ENCODE results near the gene NCOR2.

NCOR2 gene

GRCh38 chr12:124551268-124552144 lies 15.9 kb downstream of the NCOR2 start:
- no peak for DNase-seq (ENCODE audit: low spot score)
- no peak for TF ChIP-seq CTCF (IDR thresholded peaks at IDR 0.05; ENCODE audit: borderline replicate concordance, control extremely low read depth, extremely low read depth, insufficient read depth, missing control alignments)
- in situ Hi-C loops (cut with MboI; ENCODE audit: low sequenced_read_pairs, unreplicated experiment): no loop called here

- in situ Hi-C loops (cut with MboI; ENCODE audit: low sequenced_read_pairs, unreplicated experiment): no loop called here
These were observed 17.0 kb downstream of the NCOR2 start for GRCh38 chr12:124550123-124551089.

GRCh38 chr12:124549629-124550028 lies 17.8 kb downstream of the NCOR2 start:
- no peak for TF ChIP-seq CTCF (IDR thresholded peaks at IDR 0.05; ENCODE audit: borderline replicate concordance, control extremely low read depth, extremely low read depth, insufficient read depth, missing control alignments)
- in situ Hi-C loops (cut with MboI; ENCODE audit: low sequenced_read_pairs, unreplicated experiment): no loop called here
- no peak for DNase-seq (ENCODE audit: low spot score)

More at GRCh38 chr12:124550123-124551089, 17.0 kb downstream of the NCOR2 start:
- no peak for TF ChIP-seq CTCF (IDR thresholded peaks at IDR 0.05; ENCODE audit: borderline replicate concordance, control extremely low read depth, extremely low read depth, insufficient read depth, missing control alignments)
- DNase-seq (ENCODE audit: low spot score): no peak

- in situ Hi-C loops (cut with MboI; ENCODE audit: low sequenced_read_pairs, unreplicated experiment): no loop called here
- no peak for TF ChIP-seq CTCF (IDR thresholded peaks at IDR 0.05; ENCODE audit: borderline replicate concordance, control extremely low read depth, extremely low read depth, insufficient read depth, missing control alignments)
- no peak for DNase-seq (ENCODE audit: low spot score)
These were observed 18.5 kb downstream of the NCOR2 start for GRCh38 chr12:124548854-124549378.

- no peak for TF ChIP-seq CTCF (IDR thresholded peaks at IDR 0.05; ENCODE audit: borderline replicate concordance, control extremely low read depth, extremely low read depth, insufficient read depth, missing control alignments)
These were observed 19.8 kb downstream of the NCOR2 start for GRCh38 chr12:124547626-124548025.

More at GRCh38 chr12:124547626-124548025, 19.8 kb downstream of the NCOR2 start:
- no peak for DNase-seq (ENCODE audit: low spot score)
- in situ Hi-C loops (cut with MboI; ENCODE audit: low sequenced_read_pairs, unreplicated experiment): no loop called here
